H1 (cell line): ENCODE results near the gene IGSF9. TPM values are rescaled to one million over a fixed set of nuclear protein-coding genes. Genes with fewer than 3 reads are reported as not detected.

Experiments used
- CTCF ChIA-PET: fragments of 300-600 bp; sonication (Branson Sonifier 250); formaldehyde crosslinking; loops from one replicate; lab custom pipeline; 2021; ENCODE audit not compliant: partially characterized antibody; lab: Charles Lee
- POLR2A ChIA-PET: fragments of 300-600 bp; sonication (Branson Sonifier 250); formaldehyde crosslinking; loops from one replicate; lab custom pipeline; 2021; ENCODE audit warnings: inconsistent platforms; ENCODE audit not compliant: partially characterized antibody; lab: Charles Lee
- DNase-seq, 2 experiments: peaks; one replicate each; pipeline versions ENCODE4 v3.0.0 to v3.0.0-alpha.2; 2010 to 2022; ENCODE audit warnings: low spot score in 2 of 2, low read depth in 1 of 2, mixed read lengths in 1 of 2
- FAIRE-seq: peaks from 2 replicates; lab custom pipeline; 2011; peaks lifted over from hg19 to GRCh38; lab: Jason Lieb, UNC
- H2AFZ ChIP-seq: 2 replicates; pipeline ENCODE4 v1.8.1; 2012; ENCODE audit warnings: low read length, inconsistent platforms
- H2AK5ac ChIP-seq: 2 replicates; pipeline ENCODE4 v1.6.1; 2013; ENCODE audit warnings: low read depth, low read length
- H2BK120ac ChIP-seq: replicated peaks from 2 replicates; pipeline ENCODE3; 2013; ENCODE audit warnings: low read depth, low read length, inconsistent platforms
- H2BK12ac ChIP-seq: 2 replicates; pipeline ENCODE4 v1.6.1; 2013; ENCODE audit warnings: low read depth, low read length
- H2BK15ac ChIP-seq: 2 replicates; pipeline ENCODE4 v1.6.1; 2013; ENCODE audit warnings: low read length
- H2BK20ac ChIP-seq: 2 replicates; pipeline ENCODE4 v1.6.1; 2013; ENCODE audit warnings: low read length
- H2BK5ac ChIP-seq: 2 replicates; pipeline ENCODE4 v1.6.1; 2013; ENCODE audit warnings: low read depth, low read length
- H3K14ac ChIP-seq: 2 replicates; pipeline ENCODE4 v1.6.1; 2013; ENCODE audit warnings: inconsistent platforms; ENCODE audit not compliant: insufficient read length
- H3K18ac ChIP-seq: 2 replicates; pipeline ENCODE4 v1.6.1; 2013; ENCODE audit warnings: low read length; ENCODE audit errors: extremely low read depth
- H3K23ac ChIP-seq: 2 replicates; pipeline ENCODE4 v1.6.1; 2013; ENCODE audit warnings: inconsistent platforms; ENCODE audit not compliant: insufficient read length
- H3K23me2 ChIP-seq: 2 replicates; pipeline ENCODE4 v1.6.1; 2013; ENCODE audit warnings: low read depth, low read length
- H3K27ac ChIP-seq: 2 replicates; pipeline ENCODE4 v1.6.1; 2011; ENCODE audit warnings: low read depth, low read length, inconsistent platforms
- H3K27me3 ChIP-seq, 4 experiments: replicated peaks in 1 of 4; 1 replicate in 1 of 4; 2 replicates in 3 of 4; pipeline versions ENCODE4 v1.6.1 to v1.8.1; 2011 to 2013; ENCODE audit warnings: low read length in 3 of 4, mild to moderate bottlenecking in 3 of 4, inconsistent platforms in 2 of 4, mixed read lengths in 2 of 4, moderate library complexity in 1 of 4; ENCODE audit not compliant: control insufficient read depth in 3 of 4, insufficient read depth in 3 of 4; ENCODE audit errors: extremely low read depth in 1 of 4
- H3K36me3 ChIP-seq, 4 experiments: 2 replicates each; pipeline versions ENCODE4 v1.6.1 to v1.8.1; 2011 to 2013; ENCODE audit warnings: mild to moderate bottlenecking in 4 of 4, low read length in 3 of 4, moderate library complexity in 2 of 4, control low read depth in 1 of 4, inconsistent platforms in 1 of 4; ENCODE audit not compliant: insufficient read depth in 4 of 4, control insufficient read depth in 2 of 4
- H3K4ac ChIP-seq: replicated peaks from 2 replicates; pipeline ENCODE3; 2013; ENCODE audit warnings: low read length, low read depth, mixed read lengths, inconsistent platforms; ENCODE audit not compliant: insufficient read length
- H3K4me1 ChIP-seq, 4 experiments: replicated peaks in 1 of 4; 1 replicate in 1 of 4; 2 replicates in 3 of 4; pipeline versions ENCODE4 v1.6.1 to v1.8.1; 2011 to 2013; ENCODE audit warnings: low read length in 3 of 4, inconsistent platforms in 2 of 4, mixed read lengths in 1 of 4; ENCODE audit not compliant: insufficient read depth in 4 of 4, control insufficient read depth in 3 of 4
- H3K4me2 ChIP-seq, 2 experiments: 2 replicates each; pipeline versions ENCODE4 v1.6.1 to v1.8.1; 2011 to 2013; ENCODE audit warnings: low read depth in 2 of 2, low read length in 2 of 2, control low read depth in 1 of 2, inconsistent platforms in 1 of 2, mild to moderate bottlenecking in 1 of 2; ENCODE audit not compliant: insufficient read depth in 1 of 2
- H3K4me3 ChIP-seq, 4 experiments: fragments of 200-600, 300-600 bp in 1 of 4; sonication (generic), shearing (Covaris generic), sonication (Bioruptor Twin) in 1 of 4; 2 replicates each; pipeline versions ENCODE4 v1.5.1 to v1.8.1; 2011 to 2016; ENCODE audit warnings: low read length in 4 of 4, low read depth in 3 of 4, control low read depth in 2 of 4, inconsistent platforms in 2 of 4, mild to moderate bottlenecking in 2 of 4, mixed read lengths in 1 of 4, moderate library complexity in 1 of 4; ENCODE audit not compliant: insufficient read depth in 2 of 4; ENCODE audit errors: extremely low read depth in 1 of 4
- H3K56ac ChIP-seq: replicated peaks from 2 replicates; pipeline ENCODE3; 2013; ENCODE audit warnings: low read depth, mild to moderate bottlenecking, mixed read lengths, low read length, inconsistent platforms; ENCODE audit not compliant: insufficient read length
- H3K79me1 ChIP-seq: 2 replicates; pipeline ENCODE4 v1.6.1; 2013; ENCODE audit warnings: low read depth, low read length, control low read depth
- H3K79me2 ChIP-seq, 2 experiments: 2 replicates each; pipeline versions ENCODE4 v1.6.1 to v1.8.1; 2012 to 2013; ENCODE audit warnings: low read length in 2 of 2, mild to moderate bottlenecking in 2 of 2, inconsistent platforms in 1 of 2; ENCODE audit not compliant: insufficient read depth in 2 of 2, control insufficient read depth in 1 of 2
- H3K9ac ChIP-seq, 4 experiments: replicated peaks in 1 of 4; 1 replicate in 1 of 4; 2 replicates in 3 of 4; pipeline versions ENCODE4 v1.6.1 to v1.8.1; 2011 to 2013; ENCODE audit warnings: low read depth in 3 of 4, low read length in 3 of 4, control low read depth in 2 of 4, mild to moderate bottlenecking in 2 of 4, moderate library complexity in 2 of 4, inconsistent platforms in 1 of 4; ENCODE audit errors: extremely low read depth in 1 of 4
- H3K9me3 ChIP-seq, 2 experiments: 2 replicates each; pipeline versions ENCODE4 v1.6.1 to v1.8.1; 2012 to 2013; ENCODE audit warnings: mild to moderate bottlenecking in 2 of 2, moderate library complexity in 2 of 2, control low read depth in 1 of 2, inconsistent platforms in 1 of 2, low read depth in 1 of 2, low read length in 1 of 2, mixed read lengths in 1 of 2; ENCODE audit not compliant: insufficient read depth in 2 of 2
- H4K20me1 ChIP-seq, 2 experiments: replicated peaks in 1 of 2; 2 replicates each; pipeline versions ENCODE3 to v1.8.1; 2011 to 2013; ENCODE audit warnings: inconsistent platforms in 2 of 2, low read length in 2 of 2, mild to moderate bottlenecking in 1 of 2; ENCODE audit not compliant: insufficient read depth in 2 of 2, control insufficient read depth in 1 of 2
- H4K5ac ChIP-seq: 2 replicates; pipeline ENCODE4 v1.6.1; 2013; ENCODE audit warnings: low read length, low read depth, mixed read lengths, inconsistent platforms; ENCODE audit not compliant: insufficient read length
- H4K8ac ChIP-seq: 2 replicates; pipeline ENCODE4 v1.8.0; 2013; ENCODE audit warnings: mild to moderate bottlenecking, moderate library complexity, low read length, inconsistent platforms; ENCODE audit not compliant: insufficient read depth; ENCODE audit errors: extremely low read depth
- H4K91ac ChIP-seq: replicated peaks from 2 replicates; pipeline ENCODE3; 2013; ENCODE audit warnings: low read length, mixed read lengths, inconsistent platforms; ENCODE audit not compliant: insufficient read length
- E2F6 ChIP-seq: IDR thresholded peaks from 2 replicates; pipeline ENCODE4 v1.6.1; 2012; ENCODE audit warnings: inconsistent platforms
- GTF2F1 ChIP-seq: IDR thresholded peaks from 2 replicates; pipeline ENCODE4 v1.6.1; 2012; ENCODE audit warnings: low read depth, low read length, improper control_type of control experiment, borderline replicate concordance
- HDAC6 ChIP-seq: IDR thresholded peaks from one replicate; pipeline ENCODE4 v1.7.1; 2012; ENCODE audit warnings: low read depth, mild to moderate bottlenecking, inconsistent platforms, low read length, moderate library complexity
- JUN ChIP-seq: IDR thresholded peaks from 2 replicates; pipeline ENCODE4 v1.6.1; 2011; ENCODE audit warnings: low read depth, mild to moderate bottlenecking, improper control_type of control experiment, low read length
- KDM5A ChIP-seq: fragments of 200-600 bp; IDR thresholded peaks from 2 replicates; pipeline ENCODE4 v1.7.1; 2012; ENCODE audit warnings: mild to moderate bottlenecking, low read length, inconsistent platforms, mixed read lengths
- RBBP5 ChIP-seq: IDR thresholded peaks from 2 replicates; pipeline ENCODE4 v1.7.1; 2012; ENCODE audit warnings: low read depth, mild to moderate bottlenecking, inconsistent platforms, low read length, moderate library complexity, borderline replicate concordance
- TAF1 ChIP-seq: IDR thresholded peaks from 2 replicates; pipeline ENCODE4 v1.6.1; 2011; ENCODE audit warnings: mild to moderate bottlenecking, low read depth, low read length
- TBP ChIP-seq: IDR thresholded peaks from 2 replicates; pipeline ENCODE4 v1.6.1; 2011; ENCODE audit warnings: low read depth, low read length, improper control_type of control experiment
- TEAD4 ChIP-seq: IDR thresholded peaks from 2 replicates; pipeline ENCODE4 v1.6.1; 2012; ENCODE audit warnings: low read depth, low read length, inconsistent platforms, mixed read lengths
- WGBS, 2 experiments: shearing (Covaris generic) in 1 of 2; methylation state at CpG; one replicate each; pipeline versions ENCODE4 v1.1.6 to v1.1.7; 2013 to 2015; ENCODE audit warnings: low lambda C conversion rate in 2 of 2, mixed read lengths in 2 of 2, inconsistent platforms in 1 of 2, low coverage in 1 of 2, missing lambda C conversion rate in 1 of 2; ENCODE audit not compliant: insufficient replicate concordance in 2 of 2, insufficient coverage in 1 of 2, insufficient read length in 1 of 2; ENCODE audit errors: extremely low coverage in 1 of 2, missing lambda C conversion rate in 1 of 2; 5-methylcytosine and 5-hydroxymethylcytosine counted together
- polyA plus RNA-seq, 7 experiments: library from polyadenylated mRNA; depleted of rRNA in 3 of 7; stranded (reverse) in 5 of 7; unstranded in 2 of 7; fragments of >200 nt in 5 of 7; fragments of 200-250 nt in 2 of 7; gene quantifications; 1 replicate in 5 of 7; 2 replicates in 1 of 7; 4 replicates in 1 of 7; pipeline versions ENCODE4 v1.2.1 to v1.2.3, GENCODE V29; 2011 to 2013; ENCODE audit warnings: missing spikeins in 2 of 7, mixed read lengths in 2 of 7
- total RNA-seq: library from RNA; stranded (reverse); fragmentation: NEBNext Ultra II Directional; extraction: Animal tissue kit (Norgen Biotek cat#: 25700); gene quantifications from 2 replicates; pipeline ENCODE4 v1.2.1, GENCODE V29; 2021

The IGSF9 gene
- total and polyA plus RNA-seq, 2 of the 8 experiments (the other 6 are each of a cell fraction or from before 2014, with no cell fraction given): 10.9 to 28.1 TPM

- Histone ChIP-seq H2BK20ac (no peak overlapping the region), H3K4me3 (no peak overlapping the region), H3K9ac (no peak overlapping the region), H3K14ac (no peak overlapping the region), H3K9me3 (no peaks in the 10 kb centered on the region), H3K4me2 (no peak overlapping the region), H3K23ac (no peak overlapping the region), H2BK15ac (no peak overlapping the region), H3K23me2 (peaks cover 2% of the 10 kb centered on the region; the same call in 1 of the 2 replicates), H3K79me2 (no peaks in the 10 kb centered on the region), H3K79me1 (no peaks in the 10 kb centered on the region), H2AK5ac (no peak overlapping the region), H4K8ac (no peak overlapping the region), H3K36me3 (no peaks in the 10 kb centered on the region), H3K4ac (no peak overlapping the region), H3K18ac (no peak overlapping the region), H2BK120ac (no peak overlapping the region), H3K27ac (no peak overlapping the region), H3K27me3 (0 out of 7 replicates have a peak, but pooled peaks cover 0 to 2% (median under 1%) of the 10 kb centered on the region in 4 experiments), H2AFZ (no peak overlapping the region), H2BK12ac (no peak overlapping the region)
- CTCF ChIA-PET: interaction anchor here (0.8 to 20.8 kb wide), 13 partner anchors 9 to 183 kb away, joined by 3 to 645 read pairs (median 5); partner anchors contain the start of genes FCRL6, IGSF9 and SLAMF8
- TF ChIP-seq HDAC6: no peak
- TF ChIP-seq GTF2F1: no peak
- TF ChIP-seq TAF1: no peak
- TF ChIP-seq RBBP5: no peak
- TF ChIP-seq JUN: no peak
- TF ChIP-seq E2F6: no peak
- TF ChIP-seq KDM5A: no peak
- no peak for TF ChIP-seq TEAD4
- no peak for TF ChIP-seq TBP
- TF ChIP-seq, all 59 proteins: peak for 0
- WGBS, 2 experiments: 86% methylated on average over 3 of the region's 3 CpGs; no CpG with 5 or more reads in 1 of the 2 experiments
- H3K4me1 ChIP-seq: peaks cover 0 to 3% (median 1%) of the 10 kb centered on the region in 4 experiments; a peak in 5 of 7 replicates
- H2BK5ac ChIP-seq: no peak overlapping the region
- no peak overlapping the region for H4K91ac ChIP-seq
- no peak for FAIRE-seq
- no peak overlapping the region for H3K56ac ChIP-seq
- no peak for DNase-seq
- POLR2A ChIA-PET: interaction anchor here (1.2 to 1.7 kb wide), 2 partner anchors 18 to 21 kb away, joined by 3 to 4 read pairs; no protein-coding TSS in a partner anchor
- no peaks in the 10 kb centered on the region for H4K20me1 ChIP-seq
- no peak overlapping the region for H4K5ac ChIP-seq
Observed at GRCh38 chr1:159895286-159895685, 50.1 kb downstream of the IGSF9 start.
